HCT116 (cell line): Measurements from ENCODE around the gene TMEM117.

Experiments used
- EZH2 ChIP-seq: fragments of 200-600 bp; sonication (generic); IDR thresholded peaks from 2 replicates; pipeline ENCODE4 v1.6.1; 2017; ENCODE audit warnings: antibody characterized with exemption, mixed run types
- EZH2phosphoT487 ChIP-seq: fragments of 200-600 bp; IDR thresholded peaks from 2 replicates; pipeline ENCODE4 v1.6.1; 2018; ENCODE audit warnings: antibody characterized with exemption, borderline replicate concordance
- MAX ChIP-seq: IDR thresholded peaks from 2 replicates; pipeline ENCODE4 v1.6.1; 2012
- POLR2A ChIP-seq: IDR thresholded peaks from 2 replicates; pipeline ENCODE4 v1.7.0; 2011; ENCODE audit warnings: borderline replicate concordance; ENCODE audit not compliant: insufficient read depth, insufficient read length; ENCODE audit errors: extremely low read depth
- POLR2AphosphoS5 ChIP-seq: IDR thresholded peaks from 2 replicates; pipeline ENCODE4 v1.6.1; 2011; ENCODE audit warnings: mild to moderate bottlenecking, low read depth, low read length, moderate library complexity
- SIN3A ChIP-seq: IDR thresholded peaks from 2 replicates; pipeline ENCODE4 v1.6.1; 2012; ENCODE audit warnings: low read depth
- TCF7L2 ChIP-seq: IDR thresholded peaks from 2 replicates; pipeline ENCODE4 v1.7.0; 2011; ENCODE audit warnings: borderline replicate concordance, inconsistent platforms; ENCODE audit not compliant: insufficient read depth, insufficient read length; ENCODE audit errors: extremely low read depth
- TF ChIP-seq, protein P1 (sequence below), 3 experiments: fragments of 200-600 bp in 1 of 3; sonication (generic) in 1 of 3; IDR thresholded peaks in 2 of 3; conservative IDR thresholded peaks in 1 of 3; 2 replicates each; pipeline ENCODE4 v1.5.1; 2012 to 2017; ENCODE audit warnings: low read depth in 2 of 3, low read length in 2 of 3, antibody characterized with exemption in 1 of 3, borderline replicate concordance in 1 of 3, control low read depth in 1 of 3, mild to moderate bottlenecking in 1 of 3, mixed read lengths in 1 of 3, mixed run types in 1 of 3, moderate library complexity in 1 of 3; ENCODE audit not compliant: insufficient read depth in 1 of 3

DNA sequence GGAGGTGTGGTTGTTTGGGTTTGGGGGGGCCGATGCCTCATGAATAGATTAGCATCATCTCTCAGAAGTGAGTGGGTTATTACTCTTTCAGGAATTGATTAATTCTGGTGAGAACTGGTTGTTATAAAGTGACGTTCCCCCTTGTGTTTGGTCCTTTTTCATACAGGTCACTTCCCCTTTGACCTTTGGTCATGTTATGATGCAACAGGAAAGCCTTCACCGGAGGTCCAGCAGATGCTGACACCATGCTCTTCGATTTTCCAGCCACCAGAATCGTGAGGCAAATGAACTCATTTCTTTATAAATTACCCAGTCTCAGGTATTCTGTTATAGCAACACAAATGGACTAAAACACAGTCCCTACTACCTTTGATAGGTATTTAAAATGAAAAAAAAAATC, 600.9 kb downstream of the TMEM117 start:
- TF ChIP-seq, protein P1, sequence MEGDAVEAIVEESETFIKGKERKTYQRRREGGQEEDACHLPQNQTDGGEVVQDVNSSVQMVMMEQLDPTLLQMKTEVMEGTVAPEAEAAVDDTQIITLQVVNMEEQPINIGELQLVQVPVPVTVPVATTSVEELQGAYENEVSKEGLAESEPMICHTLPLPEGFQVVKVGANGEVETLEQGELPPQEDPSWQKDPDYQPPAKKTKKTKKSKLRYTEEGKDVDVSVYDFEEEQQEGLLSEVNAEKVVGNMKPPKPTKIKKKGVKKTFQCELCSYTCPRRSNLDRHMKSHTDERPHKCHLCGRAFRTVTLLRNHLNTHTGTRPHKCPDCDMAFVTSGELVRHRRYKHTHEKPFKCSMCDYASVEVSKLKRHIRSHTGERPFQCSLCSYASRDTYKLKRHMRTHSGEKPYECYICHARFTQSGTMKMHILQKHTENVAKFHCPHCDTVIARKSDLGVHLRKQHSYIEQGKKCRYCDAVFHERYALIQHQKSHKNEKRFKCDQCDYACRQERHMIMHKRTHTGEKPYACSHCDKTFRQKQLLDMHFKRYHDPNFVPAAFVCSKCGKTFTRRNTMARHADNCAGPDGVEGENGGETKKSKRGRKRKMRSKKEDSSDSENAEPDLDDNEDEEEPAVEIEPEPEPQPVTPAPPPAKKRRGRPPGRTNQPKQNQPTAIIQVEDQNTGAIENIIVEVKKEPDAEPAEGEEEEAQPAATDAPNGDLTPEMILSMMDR (IDR thresholded peaks at IDR 0.05 in 2 of 3, conservative IDR thresholded peaks at IDR 0.05 in 1 of 3; ENCODE audit: borderline replicate concordance in 1 of 3, insufficient read depth in 1 of 3, low read depth in 2 of 3, low read length in 2 of 3), result no peak
- no peak for TF ChIP-seq POLR2A
- no peak for TF ChIP-seq TCF7L2
- no peak for TF ChIP-seq MAX
- TF ChIP-seq POLR2AphosphoS5, result no peak
- no peak for TF ChIP-seq SIN3A
- no peak for TF ChIP-seq EZH2
- no peak for TF ChIP-seq EZH2phosphoT487
